GM19023 (cell line): ENCODE results near the gene ATP2B2.

Experiments used
- ATAC-seq: cut with Tn5 transposase; IDR thresholded peaks from one replicate; pipeline ENCODE4 v1.9.1; 2021; ENCODE audit warnings: mild to moderate bottlenecking, moderate library complexity; ENCODE audit not compliant: unreplicated experiment

ATP2B2 gene

DNA sequence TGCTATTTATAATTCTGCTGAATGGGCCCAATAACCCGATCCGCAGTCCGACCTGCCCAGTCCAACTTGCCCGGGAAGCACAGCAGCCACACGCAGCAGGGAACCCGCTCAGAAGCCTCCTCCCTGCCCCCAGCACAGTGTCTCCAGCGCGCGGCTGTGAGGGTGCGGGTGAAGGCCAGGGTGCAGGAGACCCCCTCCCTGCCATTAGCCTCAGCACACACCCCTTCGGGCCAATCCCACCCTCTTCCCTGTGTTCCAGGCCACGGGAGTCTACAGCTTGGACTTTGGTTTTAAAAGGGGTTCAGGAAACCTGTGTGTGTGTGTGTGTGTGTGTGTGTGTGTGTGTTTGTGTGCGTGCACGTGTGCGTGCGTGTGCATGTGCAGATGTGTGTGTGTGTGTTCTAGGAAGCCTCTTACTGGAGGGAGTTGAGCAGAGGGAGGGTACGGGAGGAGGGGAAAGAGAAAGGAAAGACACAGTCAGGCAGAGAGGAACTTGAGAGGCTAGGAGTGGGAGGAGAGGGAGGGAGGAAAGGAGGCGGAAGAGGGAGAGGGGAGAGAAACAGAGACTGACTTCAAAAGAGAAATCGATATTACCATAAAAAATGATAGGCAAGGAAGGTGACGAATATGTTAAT lies 34.2 kb downstream of the ATP2B2 start:
- ATAC-seq, result no peak

DNA sequence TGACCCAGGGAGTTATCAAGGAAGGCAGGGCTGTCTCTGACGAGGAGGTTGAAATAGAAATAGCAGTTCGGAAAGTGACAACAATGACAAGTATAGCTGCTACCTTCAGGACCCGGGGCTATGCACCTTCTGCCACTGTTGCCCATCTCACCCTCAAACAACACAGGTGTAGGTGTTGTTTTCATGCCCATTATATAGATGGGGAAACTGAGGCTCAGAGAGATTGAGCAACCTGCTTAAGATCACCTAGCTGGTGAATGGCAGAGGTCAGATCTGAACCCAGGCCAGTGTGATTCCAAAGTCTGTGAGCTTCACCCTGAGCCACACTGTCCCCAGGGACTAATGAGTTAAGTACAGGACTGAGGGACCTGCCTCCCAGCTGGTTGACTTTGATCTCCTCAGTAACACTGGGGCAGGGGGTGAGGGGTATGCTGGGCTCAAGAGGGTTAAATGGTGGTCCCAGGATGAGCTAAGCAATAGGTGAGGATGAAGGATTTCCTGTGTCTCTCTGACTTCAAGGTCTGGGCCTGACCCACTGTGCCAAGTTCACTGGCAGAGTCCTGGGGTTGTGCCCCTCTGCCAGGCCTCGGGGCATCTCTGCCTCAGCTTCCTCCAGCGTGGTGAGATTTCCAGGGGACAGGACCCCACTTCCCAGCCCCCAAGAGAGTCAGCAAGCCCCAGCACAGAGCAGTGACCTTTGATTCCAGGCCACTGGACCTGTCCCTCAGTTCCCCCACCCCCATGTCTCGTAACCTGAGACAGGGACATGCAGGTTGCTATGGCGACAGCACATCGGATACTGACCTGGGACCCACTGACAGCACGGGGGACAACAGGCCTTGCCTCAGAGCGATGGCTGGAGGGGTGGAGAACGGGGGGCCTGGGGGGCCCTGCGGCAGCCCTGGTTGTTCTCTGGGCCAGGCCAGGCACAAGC lies 35.0 kb downstream of the ATP2B2 start:
- ATAC-seq, result no peak

DNA sequence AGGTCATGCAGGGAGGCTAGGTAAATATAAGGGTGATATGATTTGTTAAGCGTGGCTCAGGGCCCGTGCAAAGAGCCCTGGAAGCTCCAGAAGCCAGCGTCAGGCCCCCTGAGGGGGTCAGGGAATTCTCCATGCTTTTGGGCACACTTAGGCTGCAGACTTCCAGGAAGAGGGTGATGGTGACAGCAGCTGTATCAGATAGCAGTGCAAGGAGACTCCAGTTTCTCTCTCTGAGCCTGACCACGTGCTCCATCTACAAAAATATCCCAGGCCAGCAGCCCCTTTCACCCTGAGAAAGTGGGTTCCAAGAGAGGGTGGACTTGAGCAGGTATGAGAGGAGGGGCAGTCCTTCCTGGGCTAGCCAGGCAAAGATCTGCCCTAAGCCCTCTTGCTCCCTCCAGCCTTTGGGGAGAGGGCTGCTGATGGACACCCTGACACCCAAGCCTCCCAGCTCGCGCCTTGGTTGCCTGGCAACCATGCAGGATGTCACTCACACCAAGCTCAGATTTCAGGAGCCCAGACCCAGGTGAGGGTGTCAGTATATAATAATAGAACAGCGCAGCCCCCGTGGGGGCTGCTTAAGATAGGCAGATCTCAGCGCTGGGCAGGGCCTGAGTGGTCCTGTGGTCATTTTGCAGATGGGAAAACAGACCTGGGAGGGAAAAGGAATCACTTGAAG lies 35.8 kb downstream of the ATP2B2 start:
- no peak for ATAC-seq

GRCh38 chr3:10468613-10469354 lies 36.6 kb downstream of the ATP2B2 start:
- no peak for ATAC-seq

- ATAC-seq, result no peak
These were observed 37.3 kb downstream of the ATP2B2 start for GRCh38 chr3:10467904-10468612.

DNA sequence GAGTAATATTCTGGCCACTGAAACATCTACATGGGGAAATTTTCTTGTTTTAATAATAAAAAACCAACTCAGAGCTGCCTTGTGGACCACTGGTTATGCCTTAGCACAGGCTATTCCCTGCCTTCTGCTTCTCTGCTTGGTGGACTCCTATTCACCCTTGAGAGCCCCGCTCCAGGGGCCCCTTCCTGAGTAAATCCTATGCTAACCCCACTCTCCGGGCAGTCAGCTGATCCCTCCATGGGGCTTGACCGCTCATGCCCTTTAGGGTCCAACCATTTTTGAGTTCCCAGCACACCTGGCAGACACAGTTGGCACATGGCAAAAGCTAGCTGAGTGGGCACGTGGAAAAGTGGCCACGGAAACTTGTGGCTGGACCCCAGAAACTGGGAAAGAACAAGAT lies 38.2 kb downstream of the ATP2B2 start:
- ATAC-seq, result no peak

GRCh38 chr3:10466186-10466585 lies 39.2 kb downstream of the ATP2B2 start:
- no peak for ATAC-seq

DNA sequence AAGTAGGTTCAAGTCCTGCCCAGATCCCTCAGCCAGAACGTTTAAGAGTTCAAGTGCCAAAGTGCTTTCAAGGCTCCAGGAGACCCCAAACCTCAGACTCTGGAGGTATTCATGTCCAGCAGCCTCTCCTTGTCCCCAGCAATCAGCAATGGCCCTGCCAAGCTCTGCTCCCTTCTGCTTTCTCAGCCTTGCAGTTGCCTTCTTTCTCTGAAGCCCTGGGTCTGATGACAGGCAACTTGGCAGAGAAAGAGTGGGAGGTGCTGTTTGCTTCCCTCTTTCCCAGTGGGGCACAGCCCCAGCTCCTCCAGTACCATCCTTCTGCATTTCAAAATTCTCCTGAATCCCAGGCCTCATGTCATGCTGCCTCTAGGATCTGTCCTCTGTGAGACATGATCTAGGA lies 40.2 kb downstream of the ATP2B2 start:
- ATAC-seq, result no peak

GRCh38 chr3:10463533-10464434 lies 41.6 kb downstream of the ATP2B2 start:
- ATAC-seq, result no peak

- ATAC-seq, result no peak
These were observed 42.5 kb downstream of the ATP2B2 start for GRCh38 chr3:10462641-10463532.

DNA sequence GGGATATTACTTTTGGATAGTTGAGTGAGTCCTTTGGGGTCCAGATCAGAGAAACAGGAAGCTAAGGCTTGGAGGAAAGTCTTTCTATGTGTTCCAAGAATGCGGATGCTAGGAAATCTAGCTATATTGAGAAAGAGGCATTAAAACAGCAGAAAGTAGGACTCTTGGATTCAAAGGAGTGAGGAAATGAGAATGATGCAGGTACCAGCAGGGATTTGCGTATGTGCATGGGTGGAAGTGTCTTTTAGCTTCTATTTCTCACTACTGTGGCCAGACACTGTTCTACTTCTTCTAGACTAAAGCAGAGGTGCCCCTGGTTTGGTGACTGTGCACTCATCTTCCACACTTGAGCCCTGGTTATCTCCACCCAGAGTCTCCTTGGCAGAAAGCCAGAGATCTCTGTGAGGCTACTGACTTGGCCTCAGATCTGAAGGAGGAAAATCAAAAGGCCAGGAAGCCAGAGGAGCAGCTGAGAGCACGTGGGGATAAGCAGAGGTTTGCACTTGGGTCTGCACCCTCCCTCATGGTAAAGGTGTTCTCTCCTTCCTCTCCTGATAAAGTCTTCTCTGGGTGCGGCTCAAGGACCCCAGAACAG lies 44.3 kb downstream of the ATP2B2 start:
- ATAC-seq, result no peak

GRCh38 chr3:10459954-10460754 lies 45.2 kb downstream of the ATP2B2 start:
- ATAC-seq, result no peak

DNA sequence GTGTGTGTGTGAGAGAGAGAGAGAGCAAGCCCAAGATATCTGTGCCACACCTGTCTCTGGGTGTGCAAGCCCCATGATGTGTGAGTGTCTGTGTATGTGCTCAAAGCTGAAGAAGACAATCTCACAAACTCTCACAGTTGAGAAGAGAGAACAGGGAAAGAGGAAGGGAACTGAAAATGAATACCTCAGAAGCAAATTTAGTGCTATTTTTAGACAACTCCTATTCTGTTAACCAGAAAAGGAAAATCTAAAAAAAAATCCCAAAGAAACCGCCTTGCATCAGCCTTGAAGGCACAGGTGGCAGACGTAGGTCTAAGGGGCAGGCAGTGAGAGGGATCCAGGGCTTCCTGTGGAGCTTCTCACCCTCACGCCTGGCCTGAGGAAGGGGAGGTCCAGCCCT lies 47.8 kb downstream of the ATP2B2 start:
- ATAC-seq, result no peak

GRCh38 chr3:10456981-10457380 lies 48.4 kb downstream of the ATP2B2 start:
- ATAC-seq, result no peak

DNA sequence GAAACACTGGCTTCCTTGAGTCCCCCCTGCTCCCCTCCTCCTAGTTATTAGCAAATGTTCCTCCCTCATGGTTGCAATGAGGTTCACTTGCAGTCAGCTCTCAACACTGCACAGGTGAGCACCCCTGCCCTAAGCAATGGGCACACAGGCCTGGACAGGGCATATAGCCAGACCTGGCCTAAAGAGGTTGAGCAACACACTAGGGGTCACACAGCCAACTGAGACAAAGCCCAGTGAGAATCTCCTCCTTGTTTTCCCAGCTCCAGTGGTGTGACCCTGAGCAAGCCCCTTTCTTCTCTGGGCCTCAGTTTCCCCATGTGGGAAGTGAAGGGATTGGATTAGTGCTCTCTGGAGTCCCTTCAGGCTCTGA lies 49.9 kb downstream of the ATP2B2 start:
- ATAC-seq, result no peak

GRCh38 chr3:10454907-10455544 lies 50.4 kb downstream of the ATP2B2 start:
- ATAC-seq, result no peak
